GM23248 (cell line): Measurements from ENCODE around the gene AHRR.
"Not testable (repeated sequence)": the region's sequence is repeated elsewhere in the genome, so short reads cannot be mapped to it uniquely, and the experiment has no call there.

Experiments
- EZH2 ChIP-seq: fragments of 200-600 bp; sonication (generic); IDR thresholded peaks from 2 replicates; pipeline ENCODE4 v1.6.1; 2018; ENCODE audit warnings: antibody characterized with exemption, mild to moderate bottlenecking; ENCODE audit not compliant: insufficient read depth, poor library complexity, severe bottlenecking
- EZH2phosphoT487 ChIP-seq: fragments of 200-600 bp; sonication (generic); IDR thresholded peaks from 2 replicates; pipeline ENCODE4 v1.6.1; 2018; ENCODE audit warnings: antibody characterized with exemption, moderate library complexity, mild to moderate bottlenecking, low read depth; ENCODE audit not compliant: insufficient read depth

DNA sequence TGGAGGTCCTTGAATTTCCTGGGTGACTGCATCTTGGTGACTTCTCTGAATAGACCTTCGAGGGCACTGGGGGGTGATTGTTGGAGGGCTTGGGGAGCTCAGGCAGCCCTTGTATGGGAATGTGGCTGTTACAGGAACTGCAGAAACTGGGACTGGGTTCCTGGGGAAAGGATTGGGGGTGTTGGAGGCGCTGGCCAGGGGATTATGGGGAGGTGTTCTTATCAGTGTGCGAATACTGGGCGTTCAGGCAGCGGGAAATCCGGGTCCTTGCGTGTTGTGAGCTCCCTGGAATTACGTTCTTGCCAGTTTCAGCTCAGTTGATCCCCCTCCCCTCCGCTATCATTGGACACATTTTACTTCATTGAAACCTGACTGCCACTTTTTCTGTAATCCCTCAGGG is 48.4 kb upstream of the AHRR start:
- TF ChIP-seq EZH2, EZH2phosphoT487: not testable (repeated sequence)
